Melanocyte of skin (primary cell): ENCODE data around the gene DMGDH. TPM values are rescaled to one million over a fixed set of nuclear protein-coding genes. Genes with fewer than 3 reads are reported as not detected.

Experiments used
- total RNA-seq, 2 donors: library from RNA; depleted of rRNA; stranded (reverse); fragments of >200 nt; gene quantifications; 2 replicates each; pipeline ENCODE4 v1.2.3, GENCODE V29; 2012

DMGDH gene
- 1 to 10 TPM in 1 of 2 donors, under 1 TPM in 1; 0.33 to 2.1 TPM for total RNA-seq

GRCh38 chr5:79069488-79070349 is at the start of gene DMGDH, which contains the start of gene BHMT2:
DMGDH (minus strand) TSS chr5:79069674; CDS start chr5:79069620, 54 bp downstream.
BHMT2 (plus strand) TSS chr5:79069767; CDS start chr5:79069783, 16 bp downstream.

GRCh38 chr5:79111387-79111959 is 42.0 kb upstream of the DMGDH start, which contains the start of gene BHMT:
BHMT (plus strand) TSS chr5:79111809; CDS start chr5:79111886, 77 bp downstream.

GRCh38 chr5:78985116-78985724 is 84.3 kb downstream of the DMGDH start, which contains the start of gene ARSB:
ARSB (minus strand) TSS chr5:78985310; CDS start chr5:78985248, 62 bp downstream.

Other genes with a start within 250 kb of the DMGDH start
- gene ARSB, start 84.4 kb downstream of the DMGDH start, total RNA-seq, result 10 to 100 TPM; 29.3 to 32.3 TPM
- 1 to 10 TPM in 1 of 2 donors, under 1 TPM in 1; 0.69 to 2.3 TPM for gene BHMT2, start 93 bp upstream of the DMGDH start, total RNA-seq
- gene BHMT, start 42.1 kb upstream of the DMGDH start, total RNA-seq, result under 1 TPM in 1 of 2 donors, not detected in 1; 0.33 TPM
- 1 to 10 TPM; 5.0 to 7.6 TPM for gene JMY, start 166.5 kb upstream of the DMGDH start, total RNA-seq